Measurements from ENCODE around the gene CHMP4A. TPM values are rescaled to one million over a fixed set of nuclear protein-coding genes. Genes with fewer than 3 reads are reported as not detected.
A peak's percentile ranks its signal among the peaks of the same experiment; 100 is the strongest.

Gene CHMP4A, protein sequence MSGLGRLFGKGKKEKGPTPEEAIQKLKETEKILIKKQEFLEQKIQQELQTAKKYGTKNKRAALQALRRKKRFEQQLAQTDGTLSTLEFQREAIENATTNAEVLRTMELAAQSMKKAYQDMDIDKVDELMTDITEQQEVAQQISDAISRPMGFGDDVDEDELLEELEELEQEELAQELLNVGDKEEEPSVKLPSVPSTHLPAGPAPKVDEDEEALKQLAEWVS
- polyA plus RNA-seq (2012; ENCODE audit: missing spikeins): 101 TPM

DNA sequence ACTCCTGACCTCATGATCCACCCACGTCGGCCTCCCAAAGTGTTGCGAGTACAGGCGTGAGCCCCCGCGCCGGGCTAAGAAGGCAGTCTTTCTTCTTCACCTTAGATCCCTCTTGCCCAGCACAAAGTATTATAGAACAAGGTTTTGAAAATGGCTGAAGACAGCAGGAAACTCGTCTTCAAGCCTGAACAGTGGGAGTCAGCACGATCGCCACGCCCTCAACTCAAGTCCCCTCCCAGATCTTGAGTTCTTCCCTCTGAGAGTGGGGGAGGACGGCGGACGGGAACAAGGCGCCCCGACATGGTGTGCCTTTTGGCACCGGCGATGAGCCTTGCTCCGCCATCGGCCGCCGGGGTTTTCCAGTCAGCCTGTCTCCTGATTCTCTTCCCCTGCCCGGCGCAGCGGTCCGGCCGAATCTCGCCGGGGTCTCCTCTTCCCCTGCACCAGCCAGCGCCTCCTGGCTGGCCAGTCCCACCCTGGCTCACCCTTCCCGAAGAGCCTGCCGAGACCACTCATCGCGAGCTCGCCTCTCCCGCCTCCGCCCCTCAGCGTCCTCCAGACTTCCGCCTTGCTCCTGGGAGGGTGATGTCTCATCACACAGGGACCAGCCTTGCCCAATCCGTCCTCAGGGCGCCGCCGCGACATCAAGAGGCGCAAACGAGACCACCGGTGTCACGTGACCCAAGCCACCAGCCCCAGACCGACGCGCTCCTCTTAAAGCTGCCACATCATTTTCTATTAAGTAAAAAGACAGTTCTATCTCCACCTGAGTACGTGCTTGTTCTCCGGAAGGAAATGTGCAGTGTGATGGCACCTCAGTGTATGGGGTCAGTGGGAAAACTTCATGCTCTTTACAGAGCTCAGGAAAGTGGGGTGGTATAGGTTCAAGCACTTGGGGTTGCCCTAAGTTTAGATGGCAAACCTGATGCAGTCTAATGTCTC is at the start of gene CHMP4A:
TSS of gene CHMP4A (minus strand) at position 565 of the 942 bp plus-strand sequence. CDS start at position 516, 49 bp downstream.
- FAIRE-seq: peak; percentile 93
- TF ChIP-seq POLR2A (IDR thresholded peaks at IDR 0.05; ENCODE audit: low read depth, low read length) (peak; percentile 98), POLR2AphosphoS5 (IDR thresholded peaks at IDR 0.05; ENCODE audit: low read depth, low read length) (peak; percentile 97), TAF1 (IDR thresholded peaks at IDR 0.05; ENCODE audit: borderline replicate concordance, low read depth, low read length) (peak; percentile 28; the same call in 1 of the 2 replicates)
- peak; percentile 90 for DNase-seq (ENCODE audit: insufficient read length)

GRCh38 chr14:24261969-24262327 is 48.7 kb upstream of the CHMP4A start:
- TF ChIP-seq TAF1 (IDR thresholded peaks at IDR 0.05; ENCODE audit: borderline replicate concordance, low read depth, low read length) (no peak), POLR2A (IDR thresholded peaks at IDR 0.05; ENCODE audit: low read depth, low read length) (no peak), POLR2AphosphoS5 (IDR thresholded peaks at IDR 0.05; ENCODE audit: low read depth, low read length) (no peak)
- FAIRE-seq (no peak), DNase-seq (ENCODE audit: insufficient read length) (no peak)

DNA sequence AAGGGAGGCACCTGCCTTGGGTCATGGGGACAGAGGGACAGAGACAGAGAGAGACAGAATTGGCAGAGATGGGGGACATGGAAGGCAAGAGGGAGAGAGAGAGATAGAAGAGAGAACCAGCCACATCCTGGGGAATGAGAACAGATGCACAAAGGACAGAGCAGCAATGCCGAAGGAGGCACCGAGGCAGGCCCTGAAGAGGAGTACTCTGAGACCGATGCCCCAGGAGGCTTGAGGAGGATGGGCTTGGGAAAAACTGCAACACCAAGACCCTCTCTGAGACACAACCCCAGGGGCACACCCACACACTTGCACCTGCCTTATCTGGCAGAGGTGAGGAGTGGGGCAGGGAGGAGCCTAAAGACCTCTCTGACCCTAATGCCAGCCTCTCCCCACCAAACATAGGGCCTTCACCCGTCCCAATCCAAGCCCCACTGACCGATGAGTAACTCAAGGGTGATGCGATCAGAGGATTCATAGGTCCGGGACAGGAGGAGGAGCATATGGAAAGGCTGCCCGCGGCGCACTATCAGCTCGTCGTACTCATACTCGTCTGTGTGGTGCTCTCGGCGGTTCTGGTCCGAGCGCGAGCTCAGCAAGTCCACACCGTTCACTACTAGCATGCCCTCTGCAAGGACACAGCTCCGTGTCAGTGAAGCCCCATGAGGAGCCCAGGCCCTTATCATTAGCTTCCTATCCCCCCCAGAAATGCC is 48.1 kb upstream of the CHMP4A start:
- DNase-seq (ENCODE audit: insufficient read length) (no peak), FAIRE-seq (no peak)
- TF ChIP-seq TAF1 (IDR thresholded peaks at IDR 0.05; ENCODE audit: borderline replicate concordance, low read depth, low read length) (no peak), POLR2A (IDR thresholded peaks at IDR 0.05; ENCODE audit: low read depth, low read length) (no peak), POLR2AphosphoS5 (IDR thresholded peaks at IDR 0.05; ENCODE audit: low read depth, low read length) (no peak)

- no peak for DNase-seq (ENCODE audit: insufficient read length)
- no peak for FAIRE-seq
- no peak for TF ChIP-seq TAF1 (IDR thresholded peaks at IDR 0.05; ENCODE audit: borderline replicate concordance, low read depth, low read length)
Observed at GRCh38 chr14:24260780-24261157, 47.5 kb upstream of the CHMP4A start.

DNA sequence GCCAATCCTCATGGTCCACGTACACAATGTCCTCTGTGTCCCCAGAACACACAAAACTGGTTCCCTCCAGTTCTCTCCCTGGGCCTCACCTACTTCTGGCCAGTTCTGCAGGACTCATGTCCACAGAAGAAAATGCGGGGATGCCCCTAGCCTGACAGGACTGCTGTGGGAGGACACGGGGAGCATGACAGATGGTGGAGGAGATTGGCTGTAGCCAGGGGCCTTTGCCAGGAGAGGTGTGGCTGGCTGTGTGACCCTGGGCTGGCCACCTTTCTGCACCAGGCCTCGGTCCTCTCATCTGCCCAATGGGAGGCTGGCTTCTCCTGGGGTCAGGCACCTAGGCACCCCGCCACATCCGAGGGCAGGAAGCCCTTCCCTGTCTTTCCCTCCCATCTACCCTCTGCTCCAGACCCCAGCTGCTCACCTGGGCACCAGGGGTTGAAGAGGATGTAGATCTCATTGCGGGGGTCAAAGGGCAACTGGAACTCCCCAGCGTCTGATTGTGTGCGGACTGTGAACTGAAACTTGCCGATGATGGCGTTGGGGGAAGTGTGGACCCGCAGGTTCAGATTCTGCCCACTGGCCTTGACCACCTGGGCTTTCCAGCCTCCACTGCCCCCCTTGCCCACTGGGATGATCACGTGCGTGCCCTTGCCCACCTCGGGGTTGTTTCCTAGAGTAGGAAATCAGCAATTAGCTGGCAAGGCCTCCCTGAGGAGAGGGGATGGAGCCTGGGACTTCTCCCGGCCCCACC is 46.9 kb upstream of the CHMP4A start:
- TF ChIP-seq POLR2AphosphoS5 (IDR thresholded peaks at IDR 0.05; ENCODE audit: low read depth, low read length): no peak
- no peak for TF ChIP-seq POLR2A (IDR thresholded peaks at IDR 0.05; ENCODE audit: low read depth, low read length)
- no peak for TF ChIP-seq TAF1 (IDR thresholded peaks at IDR 0.05; ENCODE audit: borderline replicate concordance, low read depth, low read length)
- no peak for FAIRE-seq

GRCh38 chr14:24259282-24260025 is 46.2 kb upstream of the CHMP4A start:
- no peak for FAIRE-seq
- TF ChIP-seq TAF1 (IDR thresholded peaks at IDR 0.05; ENCODE audit: borderline replicate concordance, low read depth, low read length) (no peak), POLR2A (IDR thresholded peaks at IDR 0.05; ENCODE audit: low read depth, low read length) (no peak), POLR2AphosphoS5 (IDR thresholded peaks at IDR 0.05; ENCODE audit: low read depth, low read length) (no peak)

More for the DNA sequence above, 46.9 kb upstream of the CHMP4A start:
- no peak for DNase-seq (ENCODE audit: insufficient read length)

DNA sequence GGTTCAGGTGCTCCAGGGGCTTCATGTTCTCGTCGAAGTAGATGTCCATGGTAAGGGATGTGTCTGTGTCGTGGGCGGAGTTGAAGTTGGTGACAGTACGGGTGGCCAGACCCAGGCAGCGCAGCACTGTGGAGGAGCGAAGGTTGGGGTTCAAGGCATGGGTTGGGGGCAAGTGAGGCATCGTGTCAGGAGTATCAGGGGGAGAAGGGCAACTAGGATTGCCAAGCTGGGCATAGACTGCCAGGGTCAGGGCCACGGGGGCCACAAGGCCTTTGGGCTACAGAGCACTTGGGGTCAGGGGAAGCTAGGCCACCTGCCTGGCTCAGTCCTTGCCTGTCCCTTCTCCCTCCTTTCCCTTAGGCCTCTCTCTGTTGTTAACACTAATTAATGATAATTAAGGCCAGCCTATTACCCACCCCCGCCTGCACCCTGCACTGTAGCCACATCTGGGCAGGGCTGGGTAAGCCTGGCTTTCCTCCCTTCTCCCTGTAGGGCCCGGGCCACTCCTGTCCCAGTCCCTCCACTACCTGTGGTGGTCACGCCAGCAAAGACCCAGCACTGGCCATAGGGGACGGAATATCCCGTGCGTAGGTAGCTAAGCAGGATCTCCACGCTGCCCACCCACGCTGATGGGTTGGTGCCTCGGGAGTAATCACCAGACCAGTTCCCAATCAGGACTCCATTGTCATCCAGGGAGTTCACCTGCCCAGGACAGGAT is 45.4 kb upstream of the CHMP4A start:
- FAIRE-seq: no peak
- no peak for TF ChIP-seq POLR2AphosphoS5 (IDR thresholded peaks at IDR 0.05; ENCODE audit: low read depth, low read length)
- no peak for TF ChIP-seq TAF1 (IDR thresholded peaks at IDR 0.05; ENCODE audit: borderline replicate concordance, low read depth, low read length)
- no peak for TF ChIP-seq POLR2A (IDR thresholded peaks at IDR 0.05; ENCODE audit: low read depth, low read length)
- no peak for DNase-seq (ENCODE audit: insufficient read length)

More at GRCh38 chr14:24259282-24260025, 46.2 kb upstream of the CHMP4A start:
- no peak for DNase-seq (ENCODE audit: insufficient read length)

DNA sequence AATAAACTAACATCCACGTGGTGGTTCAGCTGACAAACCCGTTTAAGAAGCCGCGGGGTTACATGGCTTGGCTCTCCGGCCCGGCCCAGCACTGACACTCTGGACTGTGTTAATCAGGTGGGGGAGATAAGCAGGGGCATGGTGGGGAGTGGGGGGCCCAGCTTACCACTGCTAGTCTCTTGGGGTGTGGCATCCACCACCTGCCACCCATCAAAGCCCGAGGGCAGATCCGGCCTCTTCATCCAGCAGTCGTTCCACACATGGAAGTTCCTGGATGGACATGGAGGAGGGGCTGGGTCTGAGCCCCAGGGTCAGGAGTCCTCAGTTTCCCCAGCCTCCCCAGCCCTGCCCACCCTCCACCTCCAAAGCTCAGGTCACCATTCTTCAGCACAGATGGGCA is 44.8 kb upstream of the CHMP4A start:
- FAIRE-seq (no peak), DNase-seq (ENCODE audit: insufficient read length) (no peak)
- TF ChIP-seq TAF1 (IDR thresholded peaks at IDR 0.05; ENCODE audit: borderline replicate concordance, low read depth, low read length): no peak
- no peak for TF ChIP-seq POLR2A (IDR thresholded peaks at IDR 0.05; ENCODE audit: low read depth, low read length)
- no peak for TF ChIP-seq POLR2AphosphoS5 (IDR thresholded peaks at IDR 0.05; ENCODE audit: low read depth, low read length)

GRCh38 chr14:24256960-24257359 is 43.7 kb upstream of the CHMP4A start:
- FAIRE-seq (no peak), DNase-seq (ENCODE audit: insufficient read length) (no peak)
- TF ChIP-seq POLR2A (IDR thresholded peaks at IDR 0.05; ENCODE audit: low read depth, low read length): no peak
- no peak for TF ChIP-seq POLR2AphosphoS5 (IDR thresholded peaks at IDR 0.05; ENCODE audit: low read depth, low read length)
- no peak for TF ChIP-seq TAF1 (IDR thresholded peaks at IDR 0.05; ENCODE audit: borderline replicate concordance, low read depth, low read length)

Data from GM12892 (cell line).